ENCODE measurements around the gene VSIR. TPM values are rescaled to one million over a fixed set of nuclear protein-coding genes. Genes with fewer than 3 reads are reported as not detected.

VSIR gene
- total RNA-seq, result 14.7 and 21.7 TPM in 2 replicates

GRCh38 chr10:71773221-71773971 lies at the start of gene VSIR:
Gene VSIR, minus strand, starts transcription at chr10:71773520. Its CDS starts 81 bp downstream, at chr10:71773439.

GRCh38 chr10:71719464-71720201 lies 53.7 kb downstream of the VSIR start, which contains the start of gene C10orf105:
Gene C10orf105, minus strand, starts transcription at chr10:71719778. Its CDS starts 3,441 bp downstream, at chr10:71716337.

Small RNA genes within 50 kb of the gene (small RNA-seq; reads per million reads assigned to genes)
- not detected for gene MIR7152 (ENCODE audit: low replicate concordance)

Other genes with a start within 250 kb of the VSIR start
- gene C10orf105, start 53.7 kb downstream of the VSIR start, total RNA-seq, result under 0.01 TPM in 1 of 2 replicates, not detected in the other
- gene PSAP, start 77.7 kb upstream of the VSIR start, total RNA-seq, result 373 and 1,211 TPM in 2 replicates
- 16.9 and 26.8 TPM in 2 replicates for gene CHST3, start 190.9 kb upstream of the VSIR start, total RNA-seq

Data from placental pericyte (primary cell).